B cell (primary cell): ENCODE data around the gene FGL2.

Source experiments
- CTCF ChIP-seq: fragments of 200-600 bp; IDR thresholded peaks from one replicate; pipeline ENCODE4 v1.8.0; 2022; ENCODE audit warnings: antibody characterized with exemption, mild to moderate bottlenecking
- EZH2 ChIP-seq: IDR thresholded peaks from 2 replicates; pipeline ENCODE4 v1.6.1; 2012; ENCODE audit warnings: borderline replicate concordance, low read depth, mild to moderate bottlenecking, moderate library complexity, low read length; ENCODE audit not compliant: insufficient read depth, poor library complexity, severe bottlenecking

- TF ChIP-seq EZH2 (no peak), CTCF (no peak)
These were observed 18.0 kb upstream of the FGL2 start for GRCh38 chr7:77217474-77218185.
